ENCODE data around the gene EHMT2.

EHMT2 gene

GRCh38 chr6:31888276-31889258 lies 8.9 kb downstream of the EHMT2 start:
- DNase-seq: peak; percentile 58

- no peak for DNase-seq
These were observed 10.1 kb downstream of the EHMT2 start for GRCh38 chr6:31887173-31888007.

GRCh38 chr6:31886541-31886991 lies 10.9 kb downstream of the EHMT2 start:
- DNase-seq: no peak

GRCh38 chr6:31884528-31885035 lies 12.9 kb downstream of the EHMT2 start:
- DNase-seq: no peak

GRCh38 chr6:31883676-31884075 lies 13.8 kb downstream of the EHMT2 start:
- no peak for DNase-seq

GRCh38 chr6:31882344-31882743 lies 15.2 kb downstream of the EHMT2 start:
- DNase-seq: no peak

GRCh38 chr6:31881136-31881859 lies 16.2 kb downstream of the EHMT2 start:
- DNase-seq: no peak

GRCh38 chr6:31880616-31881015 lies 16.9 kb downstream of the EHMT2 start:
- no peak for DNase-seq

- DNase-seq: no peak
These were observed 17.6 kb downstream of the EHMT2 start for GRCh38 chr6:31879901-31880300.

GRCh38 chr6:31879143-31879542 lies 18.4 kb downstream of the EHMT2 start:
- DNase-seq: no peak

GRCh38 chr6:31878726-31879125 lies 18.8 kb downstream of the EHMT2 start, which contains the start of gene SLC44A4:
SLC44A4 (minus strand) TSS chr6:31878997; CDS start chr6:31878980, 17 bp downstream.
- no peak for DNase-seq

- DNase-seq: no peak
These were observed 19.3 kb downstream of the EHMT2 start for GRCh38 chr6:31878222-31878621.

GRCh38 chr6:31877651-31878161 lies 19.8 kb downstream of the EHMT2 start:
- no peak for DNase-seq

GRCh38 chr6:31877125-31877650 lies 20.3 kb downstream of the EHMT2 start:
- DNase-seq: no peak

GRCh38 chr6:31876357-31876756 lies 21.1 kb downstream of the EHMT2 start:
- DNase-seq: no peak

GRCh38 chr6:31875877-31876276 lies 21.6 kb downstream of the EHMT2 start:
- DNase-seq: no peak

- no peak for DNase-seq
These were observed 22.5 kb downstream of the EHMT2 start for GRCh38 chr6:31874836-31875572.

GRCh38 chr6:31874084-31874670 lies 23.3 kb downstream of the EHMT2 start:
- DNase-seq: no peak

- DNase-seq: no peak
These were observed 26.3 kb downstream of the EHMT2 start for GRCh38 chr6:31871046-31871659.

GRCh38 chr6:31870385-31870921 lies 27.0 kb downstream of the EHMT2 start:
- no peak for DNase-seq

All from activated naive CD4-positive, alpha-beta T cell treated with Interleukin-2 at 50 U/mL for 16 hours (primary cell).